K562 (cell line): Measurements from ENCODE around the gene PRLH.
"Not testable (repeated sequence)": the region's sequence is repeated elsewhere in the genome, so short reads cannot be mapped to it uniquely, and the experiment has no call there.

Experiments
- BHLHE40 ChIP-seq: IDR thresholded peaks from 2 replicates; pipeline ENCODE4 v1.6.1; 2011; ENCODE audit warnings: low read length, improper control_type of control experiment
- CTCF ChIP-seq, 3 experiments: IDR thresholded peaks in 2 of 3; conservative IDR thresholded peaks in 1 of 3; 2 replicates each; pipeline ENCODE4 v1.5.1; 2011 to 2012; ENCODE audit warnings: low read length in 3 of 3, mild to moderate bottlenecking in 3 of 3, control low read depth in 2 of 3, improper control_type of control experiment in 1 of 3, inconsistent platforms in 1 of 3, low read depth in 1 of 3, mixed read lengths in 1 of 3, moderate library complexity in 1 of 3; ENCODE audit not compliant: insufficient read depth in 2 of 3
- EP300 ChIP-seq: IDR thresholded peaks from 2 replicates; pipeline ENCODE4 v1.6.1; 2012; ENCODE audit warnings: low read length, improper control_type of control experiment
- EZH2 ChIP-seq: IDR thresholded peaks from 2 replicates; pipeline ENCODE4 v1.6.1; 2012; ENCODE audit warnings: low read depth, mild to moderate bottlenecking, inconsistent platforms, low read length, borderline replicate concordance
- FOSL1 ChIP-seq: fragments of 200-800 bp; sonication (Bioruptor generic); conservative IDR thresholded peaks from 2 replicates; pipeline ENCODE4 v1.6.1; 2016; ENCODE audit warnings: missing genetic modification characterization, missing compliant biosample characterization
- GTF2B ChIP-seq: IDR thresholded peaks from 2 replicates; pipeline ENCODE4 v1.6.1; 2011; ENCODE audit not compliant: insufficient read length; ENCODE audit errors: extremely low read depth
- JUNB ChIP-seq: fragments of 450-650 bp; formaldehyde crosslinking; conservative IDR thresholded peaks from 2 replicates; pipeline ENCODE4 v1.4.0; 2020; ENCODE audit warnings: mild to moderate bottlenecking
- TFE3 ChIP-seq: fragments of 450-650 bp; formaldehyde crosslinking; IDR thresholded peaks from 2 replicates; pipeline ENCODE4 v1.4.0; 2020; ENCODE audit warnings: mild to moderate bottlenecking, mixed read lengths
- TF ChIP-seq, protein P1 (sequence below): sonication (generic); formaldehyde crosslinking; IDR thresholded peaks from 2 replicates; pipeline ENCODE4 v1.8.0; 2022; ENCODE audit warnings: missing genetic modification reagents, mild to moderate bottlenecking, borderline replicate concordance
- TF ChIP-seq, protein P2 (sequence below), 2 experiments: fragments of 450-650 bp; formaldehyde crosslinking in 1 of 2; IDR thresholded peaks; 2 replicates each; pipeline versions ENCODE4 v1.4.0 to v1.6.1; 2014 to 2020; ENCODE audit warnings: mild to moderate bottlenecking in 2 of 2, borderline replicate concordance in 1 of 2, low read depth in 1 of 2

DNA sequence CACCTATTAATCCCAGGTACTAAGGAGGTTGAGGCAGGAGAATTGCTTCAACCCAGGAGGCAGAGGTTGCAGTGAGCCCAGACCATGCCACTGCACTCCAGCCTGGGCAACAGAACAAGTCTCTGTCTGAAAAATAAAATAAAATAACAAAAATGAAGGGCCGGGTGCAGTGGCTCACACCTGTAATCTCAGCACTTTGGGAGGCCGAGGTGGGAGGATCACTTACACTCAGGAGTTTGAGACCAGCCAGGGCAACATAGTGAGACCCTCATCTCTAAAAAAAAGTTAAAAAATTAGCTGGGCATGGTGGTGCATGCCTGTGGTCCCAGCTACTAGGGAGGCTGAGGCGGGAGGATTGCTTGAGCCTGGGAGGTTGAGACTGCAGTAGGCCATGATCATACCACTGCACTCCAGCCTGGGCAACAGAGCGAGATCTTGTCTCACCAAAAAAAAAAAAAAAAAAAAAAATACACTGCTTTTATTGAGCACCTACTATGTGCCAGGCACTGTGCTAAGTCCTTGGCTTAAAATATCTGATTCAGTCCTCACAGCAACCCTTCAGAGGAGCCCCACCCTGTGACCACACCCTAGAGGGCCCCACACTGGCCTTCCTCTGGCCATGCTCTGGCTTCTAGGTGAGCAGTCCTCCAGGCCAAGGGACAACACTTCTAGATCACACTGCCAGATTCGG, 29.6 kb downstream of the PRLH start:
- not testable (repeated sequence) for TF ChIP-seq CTCF (IDR thresholded peaks at IDR 0.05 in 2 of 3, conservative IDR thresholded peaks at IDR 0.05 in 1 of 3; ENCODE audit: insufficient read depth in 2 of 3, low read depth in 1 of 3, low read length in 3 of 3); GTF2B; FOSL1 (tag); JUNB (CRISPR knock-in tag); BHLHE40; EP300; TFE3; EZH2
- TF ChIP-seq, protein P1, sequence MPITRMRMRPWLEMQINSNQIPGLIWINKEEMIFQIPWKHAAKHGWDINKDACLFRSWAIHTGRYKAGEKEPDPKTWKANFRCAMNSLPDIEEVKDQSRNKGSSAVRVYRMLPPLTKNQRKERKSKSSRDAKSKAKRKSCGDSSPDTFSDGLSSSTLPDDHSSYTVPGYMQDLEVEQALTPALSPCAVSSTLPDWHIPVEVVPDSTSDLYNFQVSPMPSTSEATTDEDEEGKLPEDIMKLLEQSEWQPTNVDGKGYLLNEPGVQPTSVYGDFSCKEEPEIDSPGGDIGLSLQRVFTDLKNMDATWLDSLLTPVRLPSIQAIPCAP (CRISPR knock-in tag), result not testable (repeated sequence)
- TF ChIP-seq, protein P2, sequence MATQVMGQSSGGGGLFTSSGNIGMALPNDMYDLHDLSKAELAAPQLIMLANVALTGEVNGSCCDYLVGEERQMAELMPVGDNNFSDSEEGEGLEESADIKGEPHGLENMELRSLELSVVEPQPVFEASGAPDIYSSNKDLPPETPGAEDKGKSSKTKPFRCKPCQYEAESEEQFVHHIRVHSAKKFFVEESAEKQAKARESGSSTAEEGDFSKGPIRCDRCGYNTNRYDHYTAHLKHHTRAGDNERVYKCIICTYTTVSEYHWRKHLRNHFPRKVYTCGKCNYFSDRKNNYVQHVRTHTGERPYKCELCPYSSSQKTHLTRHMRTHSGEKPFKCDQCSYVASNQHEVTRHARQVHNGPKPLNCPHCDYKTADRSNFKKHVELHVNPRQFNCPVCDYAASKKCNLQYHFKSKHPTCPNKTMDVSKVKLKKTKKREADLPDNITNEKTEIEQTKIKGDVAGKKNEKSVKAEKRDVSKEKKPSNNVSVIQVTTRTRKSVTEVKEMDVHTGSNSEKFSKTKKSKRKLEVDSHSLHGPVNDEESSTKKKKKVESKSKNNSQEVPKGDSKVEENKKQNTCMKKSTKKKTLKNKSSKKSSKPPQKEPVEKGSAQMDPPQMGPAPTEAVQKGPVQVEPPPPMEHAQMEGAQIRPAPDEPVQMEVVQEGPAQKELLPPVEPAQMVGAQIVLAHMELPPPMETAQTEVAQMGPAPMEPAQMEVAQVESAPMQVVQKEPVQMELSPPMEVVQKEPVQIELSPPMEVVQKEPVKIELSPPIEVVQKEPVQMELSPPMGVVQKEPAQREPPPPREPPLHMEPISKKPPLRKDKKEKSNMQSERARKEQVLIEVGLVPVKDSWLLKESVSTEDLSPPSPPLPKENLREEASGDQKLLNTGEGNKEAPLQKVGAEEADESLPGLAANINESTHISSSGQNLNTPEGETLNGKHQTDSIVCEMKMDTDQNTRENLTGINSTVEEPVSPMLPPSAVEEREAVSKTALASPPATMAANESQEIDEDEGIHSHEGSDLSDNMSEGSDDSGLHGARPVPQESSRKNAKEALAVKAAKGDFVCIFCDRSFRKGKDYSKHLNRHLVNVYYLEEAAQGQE (IDR thresholded peaks at IDR 0.05; ENCODE audit: borderline replicate concordance), result not testable (repeated sequence)
- TF ChIP-seq, protein P2 (CRISPR knock-in tag; IDR thresholded peaks at IDR 0.05; ENCODE audit: low read depth), result not testable (repeated sequence)
